ENCODE measurements around the gene MYO5B.
A peak's percentile ranks its signal among the peaks of the same experiment; 100 is the strongest.

The MYO5B gene

GRCh38 chr18:50069422-50069821 is 125.5 kb downstream of the MYO5B start:
- DNase-seq (ENCODE audit: low read depth), result no peak

- DNase-seq (ENCODE audit: low read depth), result no peak
Measured at GRCh38 chr18:50065527-50065926, 129.4 kb downstream of the MYO5B start.

- DNase-seq (ENCODE audit: low read depth), result no peak
Measured at GRCh38 chr18:50065039-50065438, 129.9 kb downstream of the MYO5B start.

GRCh38 chr18:50061876-50062517 is 132.9 kb downstream of the MYO5B start:
- DNase-seq (ENCODE audit: low read depth), result no peak

- DNase-seq (ENCODE audit: low read depth), result no peak
Measured at GRCh38 chr18:50060822-50061221, 134.1 kb downstream of the MYO5B start.

DNA sequence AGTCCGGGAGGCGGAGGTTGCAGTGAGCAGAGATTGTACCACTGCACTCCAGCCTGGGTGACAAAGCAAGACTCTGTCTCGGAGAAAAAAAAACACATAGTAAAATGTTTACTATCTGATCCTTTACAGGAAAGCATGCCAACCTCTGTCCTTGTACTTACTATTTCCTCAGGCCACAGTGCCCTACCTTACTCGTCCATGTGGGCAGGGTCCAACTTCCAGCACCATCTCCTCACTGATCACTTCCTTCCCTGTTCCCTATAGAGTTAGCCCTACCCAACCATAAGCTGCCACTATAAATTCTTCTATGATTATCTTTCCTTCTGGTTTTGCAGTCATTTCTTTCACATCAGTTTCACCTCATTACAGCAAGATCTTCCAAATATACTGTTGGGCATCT is 136.2 kb downstream of the MYO5B start:
- DNase-seq (ENCODE audit: low read depth), result no peak

- DNase-seq (ENCODE audit: low read depth), result no peak
Measured at GRCh38 chr18:50057009-50057408, 137.9 kb downstream of the MYO5B start.

DNA sequence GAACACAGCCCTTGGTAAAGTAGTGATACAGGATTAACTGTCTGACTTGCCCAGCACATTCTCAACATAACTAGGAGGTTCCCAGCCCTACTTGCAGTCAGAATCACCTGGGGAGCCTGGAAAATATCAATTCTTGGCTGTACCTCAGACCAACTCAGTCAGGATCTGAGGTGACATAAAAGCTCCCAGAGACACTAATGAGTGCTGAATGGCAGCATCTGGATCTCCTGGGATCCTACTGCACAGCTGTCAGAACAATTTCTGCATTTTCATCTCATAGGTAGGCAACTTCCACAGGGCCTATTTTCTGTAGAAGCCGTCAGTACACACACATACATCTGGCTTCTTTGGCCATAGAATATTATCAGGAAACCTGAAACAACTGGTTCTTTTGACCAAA is 138.8 kb downstream of the MYO5B start:
- DNase-seq (ENCODE audit: low read depth), result no peak

DNA sequence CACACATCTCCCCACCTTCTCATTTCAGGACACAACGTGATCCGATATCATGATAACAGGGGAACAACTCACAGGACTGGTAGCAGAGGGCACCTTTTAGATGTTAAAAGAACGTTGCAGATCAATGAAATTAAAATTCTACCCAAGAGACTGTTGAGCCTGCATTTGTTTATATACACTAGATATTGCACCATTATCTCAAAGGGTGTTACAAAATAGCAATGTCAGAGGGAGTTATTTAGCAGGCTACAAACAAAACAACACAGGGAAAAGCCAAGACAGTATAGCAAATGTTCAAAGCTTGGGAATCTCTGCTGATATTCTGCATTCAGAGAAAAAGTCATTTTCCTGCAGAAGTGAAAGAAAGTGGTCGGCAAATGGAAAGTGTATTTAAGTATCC is 139.5 kb downstream of the MYO5B start:
- no peak for DNase-seq (ENCODE audit: low read depth)

DNA sequence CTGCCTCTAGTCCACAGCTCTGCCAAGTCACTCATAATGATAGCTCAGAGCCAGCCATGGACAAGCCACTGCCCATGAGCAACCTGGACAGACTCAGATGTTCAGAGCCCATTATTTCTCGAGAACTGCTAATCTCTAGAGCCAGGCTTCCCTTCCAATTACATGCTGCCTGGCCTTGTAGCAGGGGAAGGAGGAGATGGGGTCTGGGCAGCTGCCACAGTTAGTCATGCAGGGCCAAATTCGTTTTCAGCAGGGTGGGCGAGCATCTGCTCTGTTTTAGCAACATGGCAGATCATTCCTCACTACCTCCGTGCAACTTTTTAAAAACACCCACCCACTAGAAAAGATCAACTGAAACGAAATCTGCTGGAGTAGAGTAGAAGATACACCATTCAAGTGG is 141.8 kb downstream of the MYO5B start:
- no peak for DNase-seq (ENCODE audit: low read depth)

DNA sequence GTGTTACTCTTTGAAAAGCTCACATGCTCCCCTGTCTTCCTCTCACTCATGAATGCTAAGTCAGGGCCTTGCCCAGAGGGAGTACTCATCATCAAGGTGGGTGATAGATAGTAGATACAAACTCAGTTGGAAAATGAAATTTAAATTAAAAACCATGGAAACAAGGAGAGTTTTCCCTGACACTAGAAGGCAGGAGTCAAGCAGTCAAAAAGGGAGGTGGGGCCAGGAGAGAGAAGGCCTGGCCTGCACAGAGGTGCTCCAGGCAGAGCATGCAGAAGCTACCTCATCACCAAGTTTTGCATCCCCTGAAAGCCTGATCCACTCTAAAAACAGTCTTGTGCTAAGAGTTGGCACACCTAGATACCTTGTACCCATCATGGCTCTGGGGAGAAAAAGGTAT is 143.7 kb downstream of the MYO5B start:
- no peak for DNase-seq (ENCODE audit: low read depth)

GRCh38 chr18:50045126-50045525 is 149.8 kb downstream of the MYO5B start:
- no peak for DNase-seq (ENCODE audit: low read depth)

DNA sequence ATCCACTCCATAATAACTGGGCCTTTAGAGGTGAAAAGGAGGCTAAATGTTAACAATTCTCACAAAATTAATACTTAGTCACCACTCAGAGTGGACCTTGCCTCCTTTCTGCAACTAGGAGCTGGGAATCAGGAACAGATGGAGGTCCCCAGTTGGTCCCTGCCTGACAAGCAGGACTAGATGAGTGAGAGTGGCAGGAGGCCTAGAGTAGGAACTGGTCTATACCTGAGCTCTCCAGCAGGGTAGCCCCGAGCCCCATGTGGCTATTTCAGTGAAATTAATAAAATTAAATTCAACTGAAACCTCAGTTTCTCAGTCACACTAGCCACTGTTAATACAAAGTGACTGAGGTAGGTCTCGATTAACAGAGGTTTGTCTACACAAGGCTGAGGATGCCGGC is 150.5 kb downstream of the MYO5B start:
- no peak for DNase-seq (ENCODE audit: low read depth)

DNA sequence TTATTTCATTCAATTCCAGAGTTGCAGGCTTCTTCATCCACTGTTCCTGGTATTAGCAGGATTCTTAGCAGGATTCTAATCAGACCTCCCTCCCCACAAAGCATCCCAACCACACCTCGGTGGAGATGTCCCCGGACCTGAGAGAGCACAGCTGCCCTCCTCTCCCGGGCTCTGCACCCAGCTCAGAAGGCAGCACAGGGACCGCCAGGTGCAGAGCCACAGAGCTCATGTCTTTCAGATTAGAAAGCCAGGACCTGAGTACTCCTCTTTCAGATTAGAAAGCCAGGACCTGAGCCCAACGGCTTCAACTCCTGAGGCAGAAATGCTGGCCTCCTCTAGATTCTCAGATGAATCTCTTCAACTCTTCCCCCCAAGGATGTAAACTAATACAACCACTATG is 152.3 kb downstream of the MYO5B start:
- no peak for DNase-seq (ENCODE audit: low read depth)

- DNase-seq (ENCODE audit: low read depth), result no peak
Measured at GRCh38 chr18:50039746-50040145, 155.2 kb downstream of the MYO5B start.

- DNase-seq (ENCODE audit: low read depth), result no peak
Measured at GRCh38 chr18:50038448-50038847, 156.5 kb downstream of the MYO5B start.

DNA sequence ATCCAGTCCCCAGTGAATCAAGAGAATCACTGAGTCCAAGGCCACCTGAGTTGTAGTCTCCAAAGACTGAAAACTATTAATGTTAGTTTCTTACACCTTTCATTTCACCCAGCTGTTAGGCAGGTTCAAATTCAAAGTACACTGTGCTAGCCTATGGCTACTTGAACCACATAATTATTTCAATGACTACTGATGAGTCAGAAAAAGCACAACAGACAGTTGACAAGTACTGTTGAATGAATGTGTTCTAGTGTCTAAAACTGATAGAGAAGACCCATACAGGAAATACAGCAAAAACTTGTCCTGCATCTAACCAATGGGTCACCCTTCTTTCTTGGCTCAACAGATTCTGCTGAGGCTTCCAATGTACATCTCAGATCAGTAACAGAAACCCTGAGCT is 160.9 kb downstream of the MYO5B start:
- DNase-seq (ENCODE audit: low read depth), result no peak

DNA sequence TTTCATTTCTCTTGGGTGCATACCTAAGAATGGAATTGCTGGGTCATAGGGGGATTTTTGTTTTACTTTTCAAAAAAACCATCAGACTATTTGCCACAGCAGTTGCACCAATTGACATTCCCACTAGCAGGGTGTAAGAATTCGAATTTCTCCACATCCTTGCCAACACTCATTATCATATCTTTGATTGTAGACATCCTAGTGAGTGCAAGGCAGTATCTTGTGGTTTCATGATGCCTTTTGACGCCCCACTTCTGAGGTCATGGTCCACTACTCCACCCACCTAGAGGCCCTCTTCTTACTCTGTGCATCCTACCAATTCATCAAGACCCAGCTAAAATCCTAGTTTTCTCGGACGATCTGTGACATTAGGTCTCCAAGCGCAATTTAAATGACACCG is 161.9 kb downstream of the MYO5B start:
- DNase-seq (ENCODE audit: low read depth), result no peak

GRCh38 chr18:50030146-50030545 is 164.8 kb downstream of the MYO5B start:
- no peak for DNase-seq (ENCODE audit: low read depth)

- DNase-seq (ENCODE audit: low read depth), result no peak
Measured at GRCh38 chr18:50027996-50028395, 167.0 kb downstream of the MYO5B start.

DNA sequence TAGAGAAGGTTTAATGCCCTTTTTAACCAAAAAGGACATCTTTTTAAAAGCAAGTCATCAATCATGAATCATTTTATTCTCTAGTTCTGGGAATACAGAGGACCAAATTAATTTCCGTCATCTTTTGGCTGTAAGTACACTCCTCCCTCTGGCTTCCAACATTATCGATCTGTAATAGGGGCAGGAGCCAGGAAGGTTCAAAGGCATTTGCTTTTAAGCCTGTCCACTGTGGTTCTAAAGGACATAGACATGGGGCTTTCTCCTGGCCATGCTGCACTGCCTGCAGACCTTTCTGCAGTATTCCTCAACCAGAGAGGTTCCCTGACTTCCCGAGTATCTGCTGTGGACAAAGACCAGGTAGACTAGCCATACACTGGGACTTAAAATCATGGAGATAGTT is 170.5 kb downstream of the MYO5B start:
- no peak for DNase-seq (ENCODE audit: low read depth)

DNA sequence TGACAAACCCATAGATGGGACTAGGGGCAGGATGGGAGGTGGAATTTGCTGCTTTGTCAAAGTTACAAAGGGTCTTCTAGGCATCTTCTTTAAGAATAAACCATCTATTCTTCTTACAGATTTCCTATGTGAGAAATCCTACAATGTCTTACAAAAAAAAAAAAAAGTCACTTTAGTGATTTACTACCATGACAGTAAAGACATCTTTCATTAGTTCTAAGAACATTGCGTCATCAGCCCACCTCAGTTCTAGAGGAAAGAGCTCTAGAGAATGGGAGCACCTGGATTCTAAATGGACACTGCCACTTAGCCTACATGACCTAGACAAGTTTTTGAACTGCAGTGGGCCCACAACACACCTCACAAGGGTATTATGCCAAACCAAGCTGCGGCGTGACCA is 172.0 kb downstream of the MYO5B start:
- DNase-seq (ENCODE audit: low read depth), result no peak

DNA sequence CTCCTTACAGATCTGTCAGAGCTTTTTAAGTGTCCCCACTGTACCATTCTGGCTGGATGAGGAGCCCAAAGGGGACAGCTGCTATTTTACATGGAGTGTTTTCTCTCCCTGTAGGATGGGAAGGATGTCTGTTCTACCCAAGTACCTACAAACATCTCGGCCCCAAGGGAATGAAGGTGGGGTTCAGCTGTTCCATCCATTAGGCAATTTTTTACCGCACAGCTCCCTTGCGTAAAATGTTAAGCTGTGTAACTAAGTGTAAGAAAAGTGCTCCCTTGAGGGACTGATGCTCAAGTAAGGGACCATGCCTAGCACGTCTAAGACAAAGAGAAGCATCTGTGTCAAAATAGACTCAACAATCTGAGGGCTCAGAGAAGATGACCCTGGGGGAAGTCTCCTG is 180.3 kb downstream of the MYO5B start:
- no peak for DNase-seq (ENCODE audit: low read depth)

GRCh38 chr18:50013363-50014138 is 181.4 kb downstream of the MYO5B start:
- DNase-seq (ENCODE audit: low read depth), result peak; percentile 30
